Right lobe of liver (tissue), 6 donors: ENCODE results near the gene NOP10. TPM values are rescaled to one million over a fixed set of nuclear protein-coding genes. Genes with fewer than 3 reads are reported as not detected.

Experiments used
- ATAC-seq, 4 donors: fragments of 200-7000 bp; cut with Tn5 transposase; one replicate each; pipeline ENCODE4 v1.9.1; 2020; ENCODE audit warnings: mild to moderate bottlenecking in 4 of 4, moderate library complexity in 4 of 4
- DNase-seq, 3 donors: peaks; one replicate each; pipeline ENCODE4 v3.0.0-alpha.2; 2020
- H3K27ac ChIP-seq, 3 donors: fragments of 200-600 bp; one replicate each; pipeline ENCODE4 v1.8.0; 2022
- H3K27me3 ChIP-seq, 2 donors: fragments of 200-600 bp; one replicate each; pipeline ENCODE4 v1.8.0; 2022
- H3K36me3 ChIP-seq, 4 donors: fragments of 200-600 bp; sonication (generic) in 1 of 4; one replicate each; pipeline versions ENCODE4 v1.5.1 to v1.8.0; 2017 to 2022; ENCODE audit warnings: control low read depth in 1 of 4
- H3K4me1 ChIP-seq, 4 donors: fragments of 200-600 bp; sonication (generic) in 1 of 4; one replicate each; pipeline versions ENCODE4 v1.5.1 to v1.8.0; 2017 to 2022; ENCODE audit warnings: control low read depth in 1 of 4
- H3K4me3 ChIP-seq, 3 donors: fragments of 200-600 bp; one replicate each; pipeline ENCODE4 v1.8.0; 2022
- H3K9me3 ChIP-seq, 4 donors: fragments of 200-600 bp; sonication (generic) in 1 of 4; one replicate each; pipeline versions ENCODE4 v1.5.1 to v1.8.0; 2017 to 2022; ENCODE audit warnings: control low read depth in 1 of 4
- CTCF ChIP-seq, 4 donors: fragments of 200-600 bp in 3 of 4; fragments of 450-650 bp in 1 of 4; IDR thresholded peaks; one replicate each; pipeline versions ENCODE4 v1.5.1 to v1.8.0; 2016 to 2022; ENCODE audit warnings: antibody characterized with exemption in 4 of 4, mild to moderate bottlenecking in 2 of 4
- POLR2A ChIP-seq: fragments of 450-650 bp; IDR thresholded peaks from one replicate; pipeline ENCODE4 v1.6.1; 2017; ENCODE audit warnings: antibody characterized with exemption, mild to moderate bottlenecking
- WGBS: methylation state at CpG from one replicate; pipeline ENCODE4 v1.1.6; 2018; ENCODE audit warnings: low coverage, low lambda C conversion rate; ENCODE audit not compliant: insufficient coverage; ENCODE audit errors: missing lambda C conversion rate; 5-methylcytosine and 5-hydroxymethylcytosine counted together
- intact Hi-C, 2 donors: fragments of 100-400 bp; cut with DNase I; formaldehyde crosslinking; loops; one replicate each; pipeline versions ENCODE4 v1.11.2 to v1.14.1; 2022
- total RNA-seq, 6 experiments: library from RNA; depleted of rRNA in 2 of 6; stranded (reverse); fragments of >200 nt in 2 of 6; fragmentation: NEBNext Ultra II Directional in 3 of 6; extraction: Animal tissue kit (Norgen Biotek cat#: 25700) in 3 of 6; gene quantifications; one replicate each; pipeline versions ENCODE4 v1.1.0 to v1.2.4, GENCODE V29; 2016 to 2023
- donor health status: DM: no; HTN: yes; CAD: no.
- donor health status: DM: no; HTN: no; CAD: no.
- donor health status: DM: no; HTN: no; CAD: no.
- donor health status: DM: no; HTN: yes; CAD: no.
- donor health status: DM: no; HTN: yes; CAD: no.

The NOP10 gene
- total RNA-seq, 6 experiments from 2014 or later = 59.2 to 177 (median 79.2) TPM

GRCh38 chr15:34311563-34311962 lies 31.4 kb downstream of the NOP10 start:
- DNase-seq (no peak), ATAC-seq (no peak)
- Histone ChIP-seq H3K4me3 (no peak overlapping the region), H3K27me3 (no peaks in the 10 kb centered on the region), H3K36me3 (peaks cover 0 to 5% (median 0%) of the 10 kb centered on the region in 4 donors), H3K4me1 (no peaks in the 10 kb centered on the region), H3K9me3 (no peaks in the 10 kb centered on the region), H3K27ac (no peak overlapping the region)
- whole genome bisulfite sequencing = 92% methylated on average over 1 of the region's 1 CpG
- TF ChIP-seq POLR2A (no peak), CTCF (IDR thresholded peaks at IDR 0.05) (no peak)
- intact Hi-C loops = no loop called here

DNA sequence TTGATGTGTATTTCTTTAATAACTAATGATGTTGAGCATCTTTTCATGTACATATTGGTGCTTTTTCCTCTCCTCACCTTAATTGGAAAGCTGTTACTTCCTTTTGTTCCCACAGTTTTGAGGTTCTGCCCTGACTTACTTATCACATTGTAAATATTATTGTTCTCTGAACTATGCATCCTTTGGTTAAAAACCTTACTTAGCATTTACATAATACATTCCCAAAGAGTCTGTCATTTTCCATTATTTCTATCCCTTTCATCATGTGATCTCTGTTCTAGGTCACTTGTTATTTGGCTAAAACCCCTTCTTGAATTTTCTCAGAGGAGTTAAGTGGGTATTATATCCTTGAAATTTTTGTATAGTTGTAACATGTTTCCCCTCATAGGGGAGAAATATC lies 38.3 kb downstream of the NOP10 start:
- Histone ChIP-seq H3K27ac (no peak overlapping the region), H3K27me3 (no peaks in the 10 kb centered on the region), H3K4me3 (no peak overlapping the region), H3K4me1 (no peaks in the 10 kb centered on the region), H3K36me3 (no peaks in the 10 kb centered on the region), H3K9me3 (no peaks in the 10 kb centered on the region)
- no peak for TF ChIP-seq CTCF (IDR thresholded peaks at IDR 0.05)
- no peak for TF ChIP-seq POLR2A
- DNase-seq (no peak), ATAC-seq (no peak)
- intact Hi-C loops = no loop called here

- ATAC-seq (no peak), DNase-seq (no peak)
- no peaks in the 10 kb centered on the region for H3K27me3 ChIP-seq
- H3K27ac ChIP-seq = no peak overlapping the region
- TF ChIP-seq CTCF (IDR thresholded peaks at IDR 0.05) (no peak), POLR2A (no peak)
- H3K4me3 ChIP-seq = no peak overlapping the region
- no peaks in the 10 kb centered on the region for H3K9me3 ChIP-seq
- intact Hi-C loops = no loop called here
- no peaks in the 10 kb centered on the region for H3K4me1 ChIP-seq
- no peaks in the 10 kb centered on the region for H3K36me3 ChIP-seq
- 73% methylated on average over 3 of the region's 3 CpGs for WGBS
These were observed 41.9 kb downstream of the NOP10 start for GRCh38 chr15:34301058-34301457.

DNA sequence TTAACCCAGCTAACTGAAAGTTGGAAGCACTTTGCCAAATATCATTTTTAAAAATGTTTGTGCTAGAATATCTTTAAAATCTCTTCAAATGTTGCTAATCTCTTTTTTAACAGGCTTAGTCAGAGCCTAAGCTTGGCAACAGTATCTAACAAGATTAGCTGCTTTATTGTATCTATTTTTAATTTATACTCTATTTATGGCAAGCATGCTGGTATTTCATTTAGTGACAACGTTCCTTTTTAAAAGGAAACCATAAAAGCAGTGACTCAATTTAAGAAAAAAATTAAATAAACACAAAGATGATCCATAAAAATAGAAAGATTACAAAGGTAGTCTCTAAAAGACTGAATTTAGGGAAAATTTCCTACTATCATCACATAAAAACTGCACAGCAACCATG lies 45.9 kb downstream of the NOP10 start:
- no peak overlapping the region for H3K4me3 ChIP-seq
- H3K27ac ChIP-seq = no peak overlapping the region
- no peaks in the 10 kb centered on the region for H3K27me3 ChIP-seq
- TF ChIP-seq POLR2A (no peak), CTCF (IDR thresholded peaks at IDR 0.05) (no peak)
- no peaks in the 10 kb centered on the region for H3K9me3 ChIP-seq
- WGBS = 23% methylated on average over 1 of the region's 1 CpG
- ATAC-seq (no peak), DNase-seq (no peak)
- intact Hi-C loops = no loop called here
- H3K4me1 ChIP-seq = no peaks in the 10 kb centered on the region
- no peaks in the 10 kb centered on the region for H3K36me3 ChIP-seq

- intact Hi-C loops = no loop called here
- Histone ChIP-seq H3K27ac (no peak overlapping the region), H3K36me3 (no peaks in the 10 kb centered on the region), H3K9me3 (no peaks in the 10 kb centered on the region), H3K4me3 (no peak overlapping the region), H3K4me1 (no peaks in the 10 kb centered on the region), H3K27me3 (no peaks in the 10 kb centered on the region)
- WGBS = 67% methylated on average over 1 of the region's 9 CpGs
- no peak for DNase-seq
- TF ChIP-seq POLR2A (no peak), CTCF (IDR thresholded peaks at IDR 0.05) (no peak)
- no peak for ATAC-seq
These were observed 50.3 kb downstream of the NOP10 start for GRCh38 chr15:34292621-34293020.
